ENCODE measurements around the gene DST. TPM values are rescaled to one million over a fixed set of nuclear protein-coding genes. Genes with fewer than 3 reads are reported as not detected.

DST gene
- total RNA-seq, 2 donors from 2014 or later, result 443 to 489 TPM

DNA sequence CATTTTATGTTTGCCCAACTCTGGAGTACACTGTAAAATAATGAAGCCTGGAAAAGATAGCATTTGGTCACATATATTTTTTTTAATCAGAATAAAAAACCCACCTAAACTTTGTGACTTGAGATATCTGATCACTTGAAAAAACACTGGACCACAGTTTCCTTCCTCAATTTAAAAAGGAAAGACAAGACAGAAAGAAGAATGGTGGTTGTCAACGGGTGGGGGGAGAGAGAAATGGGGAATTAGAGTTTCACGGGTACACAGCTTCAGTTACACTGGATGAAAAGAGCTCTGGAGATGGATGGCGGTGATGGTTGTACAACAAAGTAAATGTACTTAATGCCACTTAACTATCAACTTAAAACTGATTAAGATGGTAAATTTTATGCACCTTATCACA is 14.7 kb upstream of the DST start:
- Histone ChIP-seq H3K36me3 (no peaks in the 10 kb centered on the region), H3K4me1 (ENCODE audit: control insufficient read depth in 1 of 2, low read depth in 2 of 2) (peaks cover 12 to 28% of the 10 kb centered on the region in 2 donors), H3K4me3 (no peak overlapping the region), H3K9me3 (no peaks in the 10 kb centered on the region), H3K27ac (no peak overlapping the region), H3K27me3 (replicated peaks; ENCODE audit: insufficient read depth) (no peaks in the 10 kb centered on the region)
- TF ChIP-seq CTCF (IDR thresholded peaks at IDR 0.05), result no peak
- DNase-seq (ENCODE audit: low spot score) (no peak), ATAC-seq (ENCODE audit: insufficient number of reproducible peaks, low FRiP score, low read depth) (no peak)

GRCh38 chr6:56656466-56656865 is 13.8 kb upstream of the DST start:
- DNase-seq (ENCODE audit: low spot score) (no peak), ATAC-seq (ENCODE audit: insufficient number of reproducible peaks, low FRiP score, low read depth) (no peak)
- H3K36me3 ChIP-seq, result no peaks in the 10 kb centered on the region
- TF ChIP-seq CTCF (IDR thresholded peaks at IDR 0.05), result no peak
- H3K4me1 ChIP-seq (ENCODE audit: control insufficient read depth in 1 of 2, low read depth in 2 of 2), result peaks cover 19 to 37% of the 10 kb centered on the region in 2 donors
- no peak overlapping the region for H3K4me3 ChIP-seq
- H3K27me3 ChIP-seq (replicated peaks; ENCODE audit: insufficient read depth), result no peaks in the 10 kb centered on the region
- no peaks in the 10 kb centered on the region for H3K9me3 ChIP-seq
- H3K27ac ChIP-seq, result no peak overlapping the region

DNA sequence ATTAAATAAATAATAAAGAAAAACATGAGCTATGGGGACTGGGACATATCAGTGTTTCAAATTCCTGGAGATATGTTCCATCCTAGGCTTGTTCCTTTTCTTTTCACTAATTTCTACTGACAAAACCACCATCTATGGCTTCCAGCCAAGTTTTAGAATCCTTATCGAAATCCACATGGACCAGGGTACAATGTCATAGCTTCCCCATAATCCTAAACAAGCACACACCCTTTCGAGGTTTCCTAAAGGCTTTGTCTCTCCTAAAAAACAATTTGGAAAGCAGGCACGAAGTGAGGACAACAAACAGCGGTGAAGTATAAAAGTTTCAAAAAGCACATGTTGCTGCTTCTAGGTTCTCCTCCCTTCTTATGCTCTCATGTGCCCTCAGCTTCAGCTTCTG is 13.3 kb upstream of the DST start:
- no peaks in the 10 kb centered on the region for H3K9me3 ChIP-seq
- no peaks in the 10 kb centered on the region for H3K36me3 ChIP-seq
- TF ChIP-seq CTCF (IDR thresholded peaks at IDR 0.05), result no peak
- H3K27ac ChIP-seq, result no peak overlapping the region
- no peak for DNase-seq (ENCODE audit: low spot score)
- H3K4me3 ChIP-seq, result no peak overlapping the region
- peaks cover 19 to 38% of the 10 kb centered on the region in 2 donors for H3K4me1 ChIP-seq (ENCODE audit: control insufficient read depth in 1 of 2, low read depth in 2 of 2)
- ATAC-seq (ENCODE audit: insufficient number of reproducible peaks, low FRiP score, low read depth), result no peak
- H3K27me3 ChIP-seq (replicated peaks; ENCODE audit: insufficient read depth), result no peaks in the 10 kb centered on the region

GRCh38 chr6:56655249-56655648 is 12.6 kb upstream of the DST start:
- no peak overlapping the region for H3K27ac ChIP-seq

DNA sequence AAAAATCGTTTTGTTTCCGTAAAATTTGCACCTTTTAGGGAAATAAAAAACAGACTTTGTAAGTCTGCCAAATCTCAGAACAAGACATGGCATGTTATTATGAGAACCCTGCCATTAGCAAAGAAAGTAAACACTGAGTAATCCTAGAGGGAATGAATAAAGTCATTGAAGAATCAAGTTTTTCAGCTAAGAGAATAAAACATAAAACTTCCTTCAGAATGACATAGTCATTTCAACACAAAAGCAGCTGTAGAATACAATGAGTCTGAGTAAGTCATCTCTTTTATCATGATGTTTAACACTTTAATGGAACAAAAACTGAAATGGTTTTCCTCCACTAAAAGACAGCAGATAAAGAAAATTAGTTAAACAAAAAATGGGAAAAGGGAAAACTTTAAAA is 10.3 kb upstream of the DST start:
- Histone ChIP-seq H3K27me3 (replicated peaks; ENCODE audit: insufficient read depth) (no peaks in the 10 kb centered on the region), H3K36me3 (no peaks in the 10 kb centered on the region), H3K27ac (peak overlapping the region in 1 of 2 donors; percentile 63), H3K4me1 (ENCODE audit: control insufficient read depth in 1 of 2, low read depth in 2 of 2) (peaks cover 25 to 43% of the 10 kb centered on the region in 2 donors), H3K4me3 (no peak overlapping the region), H3K9me3 (no peaks in the 10 kb centered on the region)
- ATAC-seq (ENCODE audit: insufficient number of reproducible peaks, low FRiP score, low read depth), result peak; percentile 56
- no peak for DNase-seq (ENCODE audit: low spot score)
- TF ChIP-seq CTCF (IDR thresholded peaks at IDR 0.05), result no peak

More at GRCh38 chr6:56655249-56655648, 12.6 kb upstream of the DST start:
- no peaks in the 10 kb centered on the region for H3K27me3 ChIP-seq (replicated peaks; ENCODE audit: insufficient read depth)
- ATAC-seq (ENCODE audit: insufficient number of reproducible peaks, low FRiP score, low read depth) (no peak), DNase-seq (ENCODE audit: low spot score) (no peak)
- no peaks in the 10 kb centered on the region for H3K9me3 ChIP-seq
- peaks cover 19 to 38% of the 10 kb centered on the region in 2 donors for H3K4me1 ChIP-seq (ENCODE audit: control insufficient read depth in 1 of 2, low read depth in 2 of 2)
- H3K4me3 ChIP-seq, result no peak overlapping the region
- H3K36me3 ChIP-seq, result no peaks in the 10 kb centered on the region
- no peak for TF ChIP-seq CTCF (IDR thresholded peaks at IDR 0.05)

All from thoracic aorta (tissue), 2 donors.